HG03442 (cell line): Measurements from ENCODE around the gene CSF1.

Experiments used
- ATAC-seq: cut with Tn5 transposase; IDR thresholded peaks from one replicate; pipeline ENCODE4 v1.9.1; 2021; ENCODE audit warnings: mild to moderate bottlenecking, moderate library complexity; ENCODE audit not compliant: unreplicated experiment

The CSF1 gene

DNA sequence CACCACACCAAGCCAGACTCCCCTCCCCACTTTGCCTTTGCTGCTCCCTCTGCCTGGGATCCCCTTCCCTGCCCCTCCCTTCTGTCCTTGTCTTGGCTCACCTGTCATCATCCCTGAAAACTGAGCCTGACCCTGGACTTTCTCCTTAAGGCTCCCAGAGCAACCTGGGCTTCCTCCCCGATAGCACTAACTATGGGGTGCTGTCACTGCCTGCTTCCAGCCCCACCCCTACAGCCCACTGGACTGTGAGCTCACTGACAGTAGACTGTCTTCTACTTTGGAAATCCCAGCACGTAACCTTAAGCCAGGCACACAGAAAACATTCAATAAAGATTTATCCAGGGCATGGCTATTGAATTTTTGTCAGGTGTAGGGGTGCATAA, 9.5 kb upstream of the CSF1 start:
- ATAC-seq: no peak

DNA sequence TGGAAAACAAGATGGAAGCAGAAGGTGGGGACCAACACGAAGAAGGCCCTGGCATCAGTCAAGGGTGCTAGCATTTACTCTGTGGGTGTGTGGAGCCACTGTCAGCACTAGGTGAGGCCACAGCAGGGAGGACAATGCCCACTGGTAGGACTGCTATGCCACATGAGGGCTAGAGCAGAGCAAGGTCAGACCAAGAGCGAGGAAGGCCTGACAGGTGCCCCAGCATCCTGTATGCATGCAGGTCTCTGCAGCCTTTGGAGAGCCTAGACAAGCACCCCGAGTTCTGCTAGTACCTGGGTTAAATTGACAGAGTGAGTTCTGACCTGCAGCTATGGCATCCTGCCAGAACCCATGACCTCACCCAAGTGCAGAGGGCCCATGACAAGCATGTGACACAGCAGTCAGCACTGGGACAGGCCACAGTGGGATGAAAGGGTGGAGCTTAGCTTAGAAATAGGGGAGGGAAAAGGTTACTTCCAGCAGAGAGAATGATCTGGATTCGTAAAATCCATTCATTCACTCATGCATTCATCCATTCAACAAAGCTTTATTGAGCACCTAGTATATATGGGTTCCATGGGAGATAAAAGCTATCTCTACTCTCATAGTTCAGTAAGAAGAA, 9.0 kb upstream of the CSF1 start:
- no peak for ATAC-seq

DNA sequence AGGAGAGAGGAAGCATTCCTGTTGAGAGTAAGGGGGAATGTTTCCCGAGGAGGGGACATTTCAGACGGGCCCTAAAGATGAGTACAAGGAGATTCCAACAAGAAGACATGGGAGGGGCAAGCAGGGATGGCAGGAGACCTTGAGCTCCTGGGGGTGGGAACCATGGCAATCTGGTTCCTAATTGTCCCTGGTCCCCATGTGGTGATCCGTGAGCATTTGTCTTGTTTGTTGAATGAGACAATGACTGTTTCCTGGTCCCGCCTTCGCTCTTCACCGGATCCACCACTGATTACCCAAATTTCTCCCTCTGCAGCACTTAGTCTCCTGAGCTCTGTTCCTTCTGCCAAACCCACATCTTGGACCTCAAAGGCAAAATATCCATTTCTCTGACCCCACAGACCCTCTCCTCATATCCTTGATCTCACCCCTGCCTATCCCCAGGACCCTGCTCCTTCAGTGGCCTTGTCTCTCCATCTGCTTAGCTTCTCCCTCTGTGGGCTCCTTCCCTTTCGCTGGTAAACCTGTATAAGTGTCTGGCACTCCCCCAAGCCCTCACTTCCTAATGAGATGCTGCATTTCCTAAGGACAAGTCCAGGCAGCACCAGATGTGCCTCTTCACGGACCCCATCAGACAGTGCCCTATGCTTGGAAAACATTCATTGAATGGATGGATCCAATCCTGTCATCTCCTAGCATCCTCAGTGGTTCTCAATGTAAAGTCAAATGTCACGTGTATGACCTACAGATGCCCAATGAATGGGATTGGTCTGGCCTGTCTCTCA, 8.3 kb upstream of the CSF1 start:
- no peak for ATAC-seq

- no peak for ATAC-seq
Observed at GRCh38 chr1:109903376-109903930, 7.2 kb upstream of the CSF1 start.

- ATAC-seq: no peak
Observed at GRCh38 chr1:109904105-109904817, 6.4 kb upstream of the CSF1 start.

- no peak for ATAC-seq
Observed at GRCh38 chr1:109905491-109905890, 5.2 kb upstream of the CSF1 start.

GRCh38 chr1:109906160-109906838, 4.3 kb upstream of the CSF1 start:
- peak; percentile 91 for ATAC-seq

GRCh38 chr1:109906839-109907180, 3.8 kb upstream of the CSF1 start:
- ATAC-seq: no peak

- no peak for ATAC-seq
Observed at GRCh38 chr1:109907190-109907774, 3.4 kb upstream of the CSF1 start.

- ATAC-seq: no peak
Observed at GRCh38 chr1:109908836-109909235, 1.8 kb upstream of the CSF1 start.

GRCh38 chr1:109909561-109909960, 1.1 kb upstream of the CSF1 start:
- no peak for ATAC-seq

DNA sequence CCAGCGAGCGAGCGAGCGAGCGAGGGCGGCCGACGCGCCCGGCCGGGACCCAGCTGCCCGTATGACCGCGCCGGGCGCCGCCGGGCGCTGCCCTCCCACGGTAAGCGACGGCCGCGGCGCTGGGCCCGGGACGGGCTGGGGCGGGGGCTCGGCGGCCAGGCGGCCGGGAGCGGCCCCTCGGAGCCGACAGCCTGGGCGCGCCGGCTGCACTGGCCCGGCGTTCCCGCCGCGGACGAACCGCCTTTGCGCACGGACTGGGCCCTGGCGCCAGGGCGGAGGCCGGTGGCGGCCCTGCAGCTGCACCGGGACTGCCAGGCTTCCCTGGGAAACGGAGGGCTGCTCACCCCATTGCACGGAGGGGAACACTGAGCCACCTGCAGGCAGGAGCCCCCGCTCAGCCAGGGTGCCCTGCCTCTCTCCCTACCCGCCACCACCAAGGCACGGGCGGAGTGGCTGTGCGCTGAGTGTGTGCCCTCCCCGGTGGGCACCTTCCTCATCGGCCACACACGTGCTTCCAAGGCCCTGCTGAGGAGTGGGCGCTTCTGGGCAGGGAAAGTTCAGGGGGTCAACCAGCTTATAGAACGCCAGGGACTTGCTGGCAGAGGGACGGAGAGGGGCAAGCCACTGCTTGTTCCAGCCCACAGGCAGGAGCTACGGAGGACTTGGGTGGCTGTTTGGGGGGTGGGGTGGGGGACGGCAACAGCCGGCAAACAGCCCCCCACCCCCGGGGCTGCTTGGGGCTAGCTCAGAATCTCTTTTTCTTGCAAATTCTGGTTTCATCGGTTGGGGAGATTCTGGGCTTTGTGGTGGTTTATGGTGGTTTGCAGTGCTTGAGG, 532 bp downstream of the CSF1 start:
- ATAC-seq: peak; percentile 14

DNA sequence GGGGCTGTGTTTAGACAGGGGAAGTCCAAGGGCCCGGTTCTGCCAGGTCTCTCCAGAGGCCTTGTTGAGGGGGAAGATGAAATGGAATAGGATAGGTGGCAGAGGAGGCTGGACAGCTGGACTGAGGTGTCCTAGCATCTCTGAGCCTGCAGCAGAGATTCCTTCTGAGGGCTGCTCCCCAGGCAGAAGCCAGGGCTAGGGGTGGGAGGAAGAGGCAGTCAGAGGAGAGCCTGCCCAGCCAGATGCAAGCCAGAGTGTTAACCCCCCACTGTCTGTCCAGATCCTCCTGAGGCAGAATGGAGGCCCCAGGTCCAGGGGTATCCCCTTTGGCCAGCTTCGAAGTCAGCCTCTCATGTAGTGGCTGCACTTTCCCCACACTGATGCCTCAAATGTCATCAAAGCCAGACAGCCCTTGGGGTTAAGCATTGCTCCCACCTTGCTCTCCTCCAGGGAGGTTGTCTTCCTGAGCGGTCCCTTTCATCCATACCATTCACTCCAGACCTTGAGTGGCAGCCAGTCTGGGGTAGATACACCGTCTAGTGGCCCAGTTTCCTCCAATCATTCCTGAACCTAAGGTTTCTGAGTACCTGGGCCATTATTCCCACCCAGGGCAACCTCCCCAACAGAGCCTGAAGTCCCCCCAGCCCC, 1.7 kb downstream of the CSF1 start:
- ATAC-seq: no peak

GRCh38 chr1:109912873-109913272, 2.2 kb downstream of the CSF1 start:
- no peak for ATAC-seq

DNA sequence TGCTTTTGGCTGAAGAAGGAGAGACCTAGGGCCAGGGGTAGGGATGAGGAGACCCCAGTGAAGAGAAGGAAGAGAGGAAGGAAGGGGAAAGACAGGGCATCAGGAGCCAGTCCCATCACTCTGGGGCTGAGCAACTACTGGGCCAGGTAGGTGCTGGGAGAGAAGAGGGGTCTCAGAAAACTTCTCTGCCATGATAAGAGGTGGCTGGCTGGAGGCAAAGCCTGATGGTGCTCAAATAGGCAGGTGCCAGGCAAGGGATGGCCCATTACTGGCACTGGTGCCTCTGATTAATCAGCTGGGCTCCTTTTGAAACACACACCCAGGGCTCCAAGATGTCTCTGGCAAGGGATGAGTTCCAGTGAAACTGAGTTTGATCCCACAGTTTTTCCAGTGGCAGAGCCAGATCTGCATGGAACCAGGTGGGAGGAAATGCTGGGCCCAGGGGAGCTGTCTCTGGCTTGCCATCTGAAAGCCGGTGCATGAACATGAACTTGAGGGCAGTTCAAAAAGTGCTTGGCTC, 2.8 kb downstream of the CSF1 start:
- no peak for ATAC-seq

DNA sequence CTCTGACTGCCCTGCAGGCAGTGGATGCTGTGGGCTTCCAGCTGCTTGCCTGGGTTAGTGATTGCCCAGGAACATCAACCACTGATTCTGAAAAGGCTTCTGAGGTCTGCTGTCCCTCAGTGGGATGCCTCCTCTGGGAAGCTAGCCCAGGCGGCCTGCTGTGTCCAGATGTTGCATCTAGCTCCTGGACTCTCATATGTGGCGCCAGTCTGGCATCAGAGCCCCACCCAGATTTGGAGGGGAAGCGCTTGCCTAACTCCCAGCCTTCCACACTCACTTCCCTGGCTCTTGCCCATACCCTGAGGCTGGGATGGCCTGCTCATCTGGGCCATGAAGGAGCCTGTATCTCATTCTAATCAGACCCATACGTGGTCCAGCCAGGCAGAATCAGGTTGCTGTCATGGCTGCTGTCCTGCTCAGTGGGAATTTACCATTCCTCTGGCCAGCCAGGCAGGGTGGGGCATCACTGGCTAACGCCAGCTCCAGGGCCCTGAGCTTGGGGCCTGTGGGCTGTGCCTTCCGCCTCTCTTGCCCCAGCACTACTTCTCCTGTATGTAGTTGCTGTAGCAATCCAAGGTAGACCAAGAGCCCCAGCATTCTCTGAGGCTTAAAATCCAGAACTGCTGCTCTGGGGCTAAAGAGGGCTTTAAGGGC, 4.1 kb downstream of the CSF1 start:
- ATAC-seq: no peak

GRCh38 chr1:109917051-109917767, 6.6 kb downstream of the CSF1 start:
- ATAC-seq: no peak
